Liver (tissue), 9 donors: ENCODE measurements around the gene SDHAF4. TPM values are rescaled to one million over a fixed set of nuclear protein-coding genes. Genes with fewer than 3 reads are reported as not detected.

Source experiments
- DNase-seq: peaks from one replicate; pipeline ENCODE4 v3.0.0-alpha.2; 2017; ENCODE audit warnings: low spot score
- H3K27ac ChIP-seq, 2 donors: one replicate each; pipeline ENCODE4 v1.7.0; 2013; ENCODE audit warnings: inconsistent platforms in 2 of 2, low read length in 2 of 2, control low read depth in 1 of 2, low read depth in 1 of 2, mild to moderate bottlenecking in 1 of 2
- H3K27me3 ChIP-seq, 4 donors: one replicate each; pipeline versions ENCODE4 v1.6.1 to v1.7.0; 2013; ENCODE audit warnings: low read length in 3 of 4, inconsistent platforms in 1 of 4, mild to moderate bottlenecking in 1 of 4, moderate library complexity in 1 of 4; ENCODE audit not compliant: control insufficient read depth in 4 of 4, insufficient read depth in 4 of 4
- H3K36me3 ChIP-seq, 4 donors: one replicate each; pipeline versions ENCODE4 v1.6.1 to v1.7.0; 2013; ENCODE audit warnings: low read length in 3 of 4, mild to moderate bottlenecking in 3 of 4, low read depth in 1 of 4, moderate library complexity in 1 of 4; ENCODE audit not compliant: control insufficient read depth in 4 of 4, insufficient read depth in 3 of 4
- H3K4me1 ChIP-seq, 4 donors: one replicate each; pipeline versions ENCODE4 v1.6.1 to v1.7.0; 2013; ENCODE audit warnings: low read length in 3 of 4, mild to moderate bottlenecking in 3 of 4, moderate library complexity in 1 of 4; ENCODE audit not compliant: control insufficient read depth in 4 of 4, insufficient read depth in 4 of 4
- H3K4me3 ChIP-seq, 3 donors: one replicate each; pipeline versions ENCODE4 v1.6.1 to v1.7.0; 2013; ENCODE audit warnings: low read length in 3 of 3, control low read depth in 1 of 3, low read depth in 1 of 3, mild to moderate bottlenecking in 1 of 3
- H3K9ac ChIP-seq, 2 donors: one replicate each; pipeline ENCODE4 v1.7.0; 2013; ENCODE audit warnings: low read length in 2 of 2, mild to moderate bottlenecking in 2 of 2, moderate library complexity in 2 of 2, control low read depth in 1 of 2, low read depth in 1 of 2
- H3K9me3 ChIP-seq, 4 donors: one replicate each; pipeline versions ENCODE4 v1.6.1 to v1.7.0; 2013; ENCODE audit warnings: low read length in 3 of 4; ENCODE audit not compliant: control insufficient read depth in 4 of 4
- ATF3 ChIP-seq: IDR thresholded peaks from 2 replicates; pipeline ENCODE4 v1.6.1; 2016; ENCODE audit warnings: antibody characterized with exemption
- CTCF ChIP-seq: fragments of 150-350 bp; IDR thresholded peaks from 2 replicates; pipeline ENCODE4 v1.5.1; 2017; ENCODE audit warnings: improper control_type of control experiment, low read depth, low read length; ENCODE audit not compliant: missing input control
- EGR1 ChIP-seq, 2 donors: IDR thresholded peaks; 2 replicates each; pipeline ENCODE4 v1.6.1; 2016 to 2018; ENCODE audit warnings: antibody characterized with exemption in 2 of 2, low read depth in 2 of 2
- FOXA1 ChIP-seq: IDR thresholded peaks from 2 replicates; pipeline ENCODE4 v1.6.1; 2016; ENCODE audit warnings: antibody characterized with exemption
- FOXA2 ChIP-seq: IDR thresholded peaks from 2 replicates; pipeline ENCODE4 v1.6.1; 2016; ENCODE audit warnings: antibody characterized with exemption
- GABPA ChIP-seq, 2 donors: IDR thresholded peaks in 1 of 2; conservative IDR thresholded peaks in 1 of 2; 2 replicates each; pipeline ENCODE4 v1.6.1; 2016; ENCODE audit warnings: antibody characterized with exemption in 2 of 2, mild to moderate bottlenecking in 1 of 2, moderate library complexity in 1 of 2
- HNF4A ChIP-seq, 2 donors: conservative IDR thresholded peaks; 2 replicates each; pipeline ENCODE4 v1.6.1; 2016; ENCODE audit warnings: antibody characterized with exemption in 2 of 2, mild to moderate bottlenecking in 2 of 2
- HNF4G ChIP-seq: IDR thresholded peaks from 2 replicates; pipeline ENCODE4 v1.6.1; 2016; ENCODE audit warnings: antibody characterized with exemption
- JUND ChIP-seq, 2 donors: IDR thresholded peaks; 2 replicates each; pipeline ENCODE4 v1.6.1; 2016; ENCODE audit warnings: antibody characterized with exemption in 2 of 2
- MAX ChIP-seq: IDR thresholded peaks from 2 replicates; pipeline ENCODE4 v1.6.1; 2016; ENCODE audit warnings: antibody characterized with exemption
- NR2F2 ChIP-seq: IDR thresholded peaks from 2 replicates; pipeline ENCODE4 v1.6.1; 2016; ENCODE audit warnings: antibody characterized with exemption
- RAD21 ChIP-seq, 2 donors: IDR thresholded peaks; 2 replicates each; pipeline ENCODE4 v1.6.1; 2016; ENCODE audit warnings: antibody characterized with exemption in 2 of 2, mild to moderate bottlenecking in 2 of 2
- REST ChIP-seq: IDR thresholded peaks from 2 replicates; pipeline ENCODE4 v1.6.1; 2016; ENCODE audit warnings: antibody characterized with exemption, mild to moderate bottlenecking
- RXRA ChIP-seq, 2 donors: IDR thresholded peaks; 2 replicates each; pipeline ENCODE4 v1.6.1; 2017 to 2018; ENCODE audit warnings: antibody characterized with exemption in 2 of 2, mild to moderate bottlenecking in 1 of 2
- SP1 ChIP-seq: IDR thresholded peaks from 2 replicates; pipeline ENCODE4 v1.6.1; 2018; ENCODE audit warnings: antibody characterized with exemption, mild to moderate bottlenecking
- TAF1 ChIP-seq: conservative IDR thresholded peaks from 2 replicates; pipeline ENCODE4 v1.6.1; 2016; ENCODE audit warnings: antibody characterized with exemption, mild to moderate bottlenecking
- YY1 ChIP-seq: IDR thresholded peaks from 2 replicates; pipeline ENCODE4 v1.6.1; 2016; ENCODE audit warnings: antibody characterized with exemption, mild to moderate bottlenecking
- ZBTB33 ChIP-seq: IDR thresholded peaks from 2 replicates; pipeline ENCODE4 v1.6.1; 2016; ENCODE audit warnings: antibody characterized with exemption
- WGBS: extraction: QIAGEN DNeasy Blood & Tissue Kit; methylation state at CpG from one replicate; pipeline ENCODE4 v1.1.7; 2013; 5-methylcytosine and 5-hydroxymethylcytosine counted together
- polyA plus RNA-seq, 2 donors: library from polyadenylated mRNA; stranded (reverse) in 1 of 2; unstranded in 1 of 2; fragments of 200-250 nt in 1 of 2; fragments of >200 nt in 1 of 2; fragmentation: Nextera tagmentation in 1 of 2; extraction: Ambion mirVana in 1 of 2; gene quantifications; one replicate each; pipeline versions ENCODE4 v1.2.1 to v1.2.3, GENCODE V29; 2013 to 2015
- total RNA-seq, 2 donors: library from RNA; depleted of rRNA; stranded (reverse); fragments of >200 nt; gene quantifications; one replicate each; pipeline ENCODE4 v1.2.3, GENCODE V29; 2014
- donor health status: healthy.
- donor health status: healthy.
- donor health status: healthy.
- donor health status: healthy.
- donor health status: healthy.

Gene SDHAF4
- total and polyA plus RNA-seq, 4 donors: 2.7 to 5.7 (median 3.3) TPM

- no peak for TF ChIP-seq RAD21 (IDR thresholded peaks at IDR 0.05)
- no peak for TF ChIP-seq HNF4A (conservative IDR thresholded peaks at IDR 0.05)
- TF ChIP-seq CTCF: no peak
- TF ChIP-seq HNF4G: no peak
- no peak for TF ChIP-seq MAX
- TF ChIP-seq JUND (IDR thresholded peaks at IDR 0.05): no peak
- TF ChIP-seq FOXA1: no peak
- TF ChIP-seq REST: no peak
- TF ChIP-seq ZBTB33: no peak
- TF ChIP-seq NR2F2: no peak
- TF ChIP-seq FOXA2: no peak
- TF ChIP-seq RXRA (IDR thresholded peaks at IDR 0.05): no peak
- TF ChIP-seq GABPA (IDR thresholded peaks at IDR 0.05 in 1 of 2, conservative IDR thresholded peaks at IDR 0.05 in 1 of 2): no peak
- no peak for TF ChIP-seq YY1
- TF ChIP-seq SP1: no peak
- TF ChIP-seq EGR1 (IDR thresholded peaks at IDR 0.05; ENCODE audit: low read depth in 2 of 2): no peak
- no peak for TF ChIP-seq ATF3
- no peak for TF ChIP-seq TAF1
- H3K4me3 ChIP-seq: no peak overlapping the region
- no peaks in the 10 kb centered on the region for H3K9me3 ChIP-seq
- H3K36me3 ChIP-seq: no peaks in the 10 kb centered on the region
- no peak overlapping the region for H3K27ac ChIP-seq
- 69% methylated on average over 1 of the region's 1 CpG for WGBS
- no peaks in the 10 kb centered on the region for H3K4me1 ChIP-seq
- H3K27me3 ChIP-seq: no peaks in the 10 kb centered on the region
- H3K9ac ChIP-seq: no peak overlapping the region
- DNase-seq: no peak
Observed at GRCh38 chr6:70622461-70622860, 55.7 kb downstream of the SDHAF4 start.

GRCh38 chr6:70625436-70625835 is 58.7 kb downstream of the SDHAF4 start:
- no peak overlapping the region for H3K9ac ChIP-seq
- H3K27ac ChIP-seq: no peak overlapping the region
- H3K27me3 ChIP-seq: no peaks in the 10 kb centered on the region
- no peak for DNase-seq
- no peaks in the 10 kb centered on the region for H3K4me1 ChIP-seq
- no peak overlapping the region for H3K4me3 ChIP-seq
- H3K36me3 ChIP-seq: no peaks in the 10 kb centered on the region
- no peaks in the 10 kb centered on the region for H3K9me3 ChIP-seq
- TF ChIP-seq FOXA2 (no peak), RXRA (IDR thresholded peaks at IDR 0.05) (no peak), MAX (no peak), FOXA1 (no peak), GABPA (IDR thresholded peaks at IDR 0.05 in 1 of 2, conservative IDR thresholded peaks at IDR 0.05 in 1 of 2) (no peak), NR2F2 (no peak), HNF4G (no peak), ATF3 (no peak), RAD21 (IDR thresholded peaks at IDR 0.05) (no peak), JUND (IDR thresholded peaks at IDR 0.05) (no peak), ZBTB33 (no peak), YY1 (no peak), TAF1 (no peak), HNF4A (conservative IDR thresholded peaks at IDR 0.05) (no peak), SP1 (no peak), EGR1 (IDR thresholded peaks at IDR 0.05; ENCODE audit: low read depth in 2 of 2) (no peak)
